HepG2 (cell line): Measurements from ENCODE around the gene C14orf93. TPM values are rescaled to one million over a fixed set of nuclear protein-coding genes. Genes with fewer than 3 reads are reported as not detected.
A peak's percentile ranks its signal among the peaks of the same experiment; 100 is the strongest.

Source experiments
- CENPX ChIP-seq: sonication (generic); formaldehyde crosslinking; IDR thresholded peaks from 2 replicates; pipeline ENCODE4 v1.9.0; 2021; ENCODE audit warnings: mild to moderate bottlenecking, missing genetic modification reagents, moderate library complexity
- DNMT3B ChIP-seq: conservative IDR thresholded peaks from 2 replicates; pipeline ENCODE4 v1.6.1; 2016; ENCODE audit warnings: missing biosample characterization, control low read depth
- HINFP ChIP-seq: sonication (generic); formaldehyde crosslinking; IDR thresholded peaks from 2 replicates; pipeline ENCODE4 v1.4.0; 2020; ENCODE audit warnings: low read depth, mild to moderate bottlenecking, missing genetic modification reagents
- MAFK ChIP-seq, 2 experiments: IDR thresholded peaks in 1 of 2; conservative IDR thresholded peaks in 1 of 2; 2 replicates each; pipeline ENCODE4 v1.6.1; 2011; ENCODE audit warnings: improper control_type of control experiment in 2 of 2, low read length in 2 of 2
- NFATC3 ChIP-seq: sonication (generic); formaldehyde crosslinking; IDR thresholded peaks from 2 replicates; pipeline ENCODE4 v1.5.1; 2020; ENCODE audit warnings: mild to moderate bottlenecking, missing genetic modification reagents
- REPIN1 ChIP-seq: sonication (generic); formaldehyde crosslinking; IDR thresholded peaks from 2 replicates; pipeline ENCODE4 v1.8.0; 2022; ENCODE audit warnings: missing genetic modification reagents, low read depth, mild to moderate bottlenecking, borderline replicate concordance
- SRSF4 ChIP-seq: fragments of 200-400 bp; formaldehyde crosslinking; IDR thresholded peaks from one replicate; pipeline ENCODE4 v1.6.1; 2018; ENCODE audit warnings: mild to moderate bottlenecking, low read depth, low read length, moderate library complexity; ENCODE audit not compliant: poor library complexity, severe bottlenecking
- STAT5B ChIP-seq: sonication (generic); formaldehyde crosslinking; IDR thresholded peaks from 2 replicates; pipeline ENCODE4 v1.4.0; 2020; ENCODE audit warnings: missing genetic modification reagents
- ZBTB3 ChIP-seq: sonication (generic); formaldehyde crosslinking; IDR thresholded peaks from 2 replicates; pipeline ENCODE4 v1.4.0; 2020; ENCODE audit warnings: low read depth, mild to moderate bottlenecking, moderate library complexity, missing genetic modification reagents, borderline replicate concordance
- ZMYM4 ChIP-seq: sonication (generic); formaldehyde crosslinking; IDR thresholded peaks from 2 replicates; pipeline ENCODE4 v1.8.1; 2023; ENCODE audit warnings: mild to moderate bottlenecking, missing genetic modification reagents
- ZNF225 ChIP-seq: sonication (generic); formaldehyde crosslinking; IDR thresholded peaks from 2 replicates; pipeline ENCODE4 v1.4.0; 2020; ENCODE audit warnings: mild to moderate bottlenecking, missing genetic modification reagents
- ZNF280B ChIP-seq: sonication (generic); formaldehyde crosslinking; IDR thresholded peaks from 2 replicates; pipeline ENCODE4 v1.5.0; 2020; ENCODE audit warnings: missing genetic modification reagents, mild to moderate bottlenecking, borderline replicate concordance
- ZNF737 ChIP-seq: sonication (generic); formaldehyde crosslinking; IDR thresholded peaks from 2 replicates; pipeline ENCODE4 v1.5.0; 2020; ENCODE audit warnings: missing genetic modification reagents, mild to moderate bottlenecking, borderline replicate concordance
- ZNF780A ChIP-seq: sonication (generic); formaldehyde crosslinking; IDR thresholded peaks from 2 replicates; pipeline ENCODE4 v1.8.0; 2022; ENCODE audit warnings: mild to moderate bottlenecking, missing genetic modification reagents, moderate library complexity
- ZNF781 ChIP-seq: sonication (generic); formaldehyde crosslinking; IDR thresholded peaks from 2 replicates; pipeline ENCODE4 v1.5.1; 2020; ENCODE audit warnings: borderline replicate concordance, mild to moderate bottlenecking, missing genetic modification reagents; ENCODE audit errors: not compliant biosample characterization
- ZNF841 ChIP-seq: sonication (generic); formaldehyde crosslinking; IDR thresholded peaks from 2 replicates; pipeline ENCODE4 v1.8.1; 2023; ENCODE audit warnings: missing genetic modification reagents, borderline replicate concordance
- polyA plus RNA-seq, 8 experiments: library from polyadenylated mRNA; depleted of rRNA in 3 of 8; stranded (reverse) in 7 of 8; unstranded in 1 of 8; fragments of >200 nt; fragmentation: Illumina TruSeq in 4 of 8; extraction: Trizol in 4 of 8; gene quantifications; 2 replicates each; pipeline versions ENCODE4 v1.2.1 to v1.2.3, GENCODE V29; 2011 to 2016; ENCODE audit warnings: low read depth in 4 of 8, missing spikeins in 1 of 8, mixed read lengths in 1 of 8; ENCODE audit not compliant: insufficient read depth in 1 of 8
- total RNA-seq, 5 experiments: library from RNA; depleted of rRNA; stranded (reverse); fragments of >200 nt; fragmentation: Illumina TruSeq; extraction: Trizol; gene quantifications; 2 replicates each; pipeline ENCODE4 v1.2.3, GENCODE V29; 2016; ENCODE audit warnings: low read depth in 1 of 5
- TF ChIP-seq, protein P1 (sequence below): sonication (generic); formaldehyde crosslinking; conservative IDR thresholded peaks from 2 replicates; pipeline ENCODE4 v1.8.0; 2022; ENCODE audit warnings: missing genetic modification reagents
- TF ChIP-seq, protein P2 (sequence below): sonication (generic); formaldehyde crosslinking; IDR thresholded peaks from 2 replicates; pipeline ENCODE4 v1.4.0; 2020; ENCODE audit warnings: missing genetic modification reagents

Gene C14orf93
- total and polyA plus RNA-seq, 2 of the 13 experiments (the other 11 are each of a cell fraction or from before 2014, with no cell fraction given), result 11.4 to 22.5 TPM

- no peak for TF ChIP-seq ZNF841 (CRISPR knock-in tag)
- TF ChIP-seq ZNF280B (CRISPR knock-in tag), result no peak
- no peak for TF ChIP-seq ZMYM4 (CRISPR knock-in tag)
- peak; percentile 23 for TF ChIP-seq ZNF781 (CRISPR knock-in tag)
- no peak for TF ChIP-seq ZNF780A (CRISPR knock-in tag)
- TF ChIP-seq NFATC3, result peak; percentile 86; the same call in 1 of the 2 replicates
- TF ChIP-seq STAT5B (CRISPR knock-in tag), result no peak
- no peak for TF ChIP-seq ZNF737
- TF ChIP-seq REPIN1 (CRISPR knock-in tag), result no peak
- TF ChIP-seq, protein P1, sequence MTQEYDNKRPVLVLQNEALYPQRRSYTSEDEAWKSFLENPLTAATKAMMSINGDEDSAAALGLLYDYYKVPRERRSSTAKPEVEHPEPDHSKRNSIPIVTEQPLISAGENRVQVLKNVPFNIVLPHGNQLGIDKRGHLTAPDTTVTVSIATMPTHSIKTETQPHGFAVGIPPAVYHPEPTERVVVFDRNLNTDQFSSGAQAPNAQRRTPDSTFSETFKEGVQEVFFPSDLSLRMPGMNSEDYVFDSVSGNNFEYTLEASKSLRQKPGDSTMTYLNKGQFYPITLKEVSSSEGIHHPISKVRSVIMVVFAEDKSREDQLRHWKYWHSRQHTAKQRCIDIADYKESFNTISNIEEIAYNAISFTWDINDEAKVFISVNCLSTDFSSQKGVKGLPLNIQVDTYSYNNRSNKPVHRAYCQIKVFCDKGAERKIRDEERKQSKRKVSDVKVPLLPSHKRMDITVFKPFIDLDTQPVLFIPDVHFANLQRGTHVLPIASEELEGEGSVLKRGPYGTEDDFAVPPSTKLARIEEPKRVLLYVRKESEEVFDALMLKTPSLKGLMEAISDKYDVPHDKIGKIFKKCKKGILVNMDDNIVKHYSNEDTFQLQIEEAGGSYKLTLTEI, result no peak
- TF ChIP-seq CENPX (CRISPR knock-in tag), result no peak
- TF ChIP-seq ZBTB3 (CRISPR knock-in tag), result 0 out of 2 replicates have a peak, but pooled peaks have one; percentile 53
- TF ChIP-seq SRSF4, result no peak
- TF ChIP-seq DNMT3B (CRISPR knock-in tag), result no peak
- TF ChIP-seq HINFP, result peak; percentile 60; the same call in 1 of the 2 replicates
- TF ChIP-seq ZNF225 (CRISPR knock-in tag), result no peak
- TF ChIP-seq, protein P2, sequence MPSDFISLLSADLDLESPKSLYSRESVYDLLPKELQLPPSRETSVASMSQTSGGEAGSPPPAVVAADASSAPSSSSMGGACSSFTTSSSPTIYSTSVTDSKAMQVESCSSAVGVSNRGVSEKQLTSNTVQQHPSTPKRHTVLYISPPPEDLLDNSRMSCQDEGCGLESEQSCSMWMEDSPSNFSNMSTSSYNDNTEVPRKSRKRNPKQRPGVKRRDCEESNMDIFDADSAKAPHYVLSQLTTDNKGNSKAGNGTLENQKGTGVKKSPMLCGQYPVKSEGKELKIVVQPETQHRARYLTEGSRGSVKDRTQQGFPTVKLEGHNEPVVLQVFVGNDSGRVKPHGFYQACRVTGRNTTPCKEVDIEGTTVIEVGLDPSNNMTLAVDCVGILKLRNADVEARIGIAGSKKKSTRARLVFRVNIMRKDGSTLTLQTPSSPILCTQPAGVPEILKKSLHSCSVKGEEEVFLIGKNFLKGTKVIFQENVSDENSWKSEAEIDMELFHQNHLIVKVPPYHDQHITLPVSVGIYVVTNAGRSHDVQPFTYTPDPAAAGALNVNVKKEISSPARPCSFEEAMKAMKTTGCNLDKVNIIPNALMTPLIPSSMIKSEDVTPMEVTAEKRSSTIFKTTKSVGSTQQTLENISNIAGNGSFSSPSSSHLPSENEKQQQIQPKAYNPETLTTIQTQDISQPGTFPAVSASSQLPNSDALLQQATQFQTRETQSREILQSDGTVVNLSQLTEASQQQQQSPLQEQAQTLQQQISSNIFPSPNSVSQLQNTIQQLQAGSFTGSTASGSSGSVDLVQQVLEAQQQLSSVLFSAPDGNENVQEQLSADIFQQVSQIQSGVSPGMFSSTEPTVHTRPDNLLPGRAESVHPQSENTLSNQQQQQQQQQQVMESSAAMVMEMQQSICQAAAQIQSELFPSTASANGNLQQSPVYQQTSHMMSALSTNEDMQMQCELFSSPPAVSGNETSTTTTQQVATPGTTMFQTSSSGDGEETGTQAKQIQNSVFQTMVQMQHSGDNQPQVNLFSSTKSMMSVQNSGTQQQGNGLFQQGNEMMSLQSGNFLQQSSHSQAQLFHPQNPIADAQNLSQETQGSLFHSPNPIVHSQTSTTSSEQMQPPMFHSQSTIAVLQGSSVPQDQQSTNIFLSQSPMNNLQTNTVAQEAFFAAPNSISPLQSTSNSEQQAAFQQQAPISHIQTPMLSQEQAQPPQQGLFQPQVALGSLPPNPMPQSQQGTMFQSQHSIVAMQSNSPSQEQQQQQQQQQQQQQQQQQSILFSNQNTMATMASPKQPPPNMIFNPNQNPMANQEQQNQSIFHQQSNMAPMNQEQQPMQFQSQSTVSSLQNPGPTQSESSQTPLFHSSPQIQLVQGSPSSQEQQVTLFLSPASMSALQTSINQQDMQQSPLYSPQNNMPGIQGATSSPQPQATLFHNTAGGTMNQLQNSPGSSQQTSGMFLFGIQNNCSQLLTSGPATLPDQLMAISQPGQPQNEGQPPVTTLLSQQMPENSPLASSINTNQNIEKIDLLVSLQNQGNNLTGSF (CRISPR knock-in tag), result no peak
- peak in 1 of 2 experiments; percentile 45; a peak in 2 of 4 replicates for TF ChIP-seq MAFK (conservative IDR thresholded peaks at IDR 0.05 in 1 of 2, IDR thresholded peaks at IDR 0.05 in 1 of 2; ENCODE audit: low read length in 2 of 2)
These were observed 33.1 kb downstream of the C14orf93 start (continued) for GRCh38 chr14:22976620-22977433.
